Measurements from ENCODE around the gene SMAP2. TPM values are rescaled to one million over a fixed set of nuclear protein-coding genes. Genes with fewer than 3 reads are reported as not detected.
A peak's percentile ranks its signal among the peaks of the same experiment; 100 is the strongest.

SMAP2 gene
- total and polyA plus RNA-seq, 2 of the 4 experiments (the other 2 are of a cell fraction), result 30.1 to 31.0 TPM

- no peak overlapping the region for H4K5ac ChIP-seq (ENCODE audit: low read depth, low read length)
- H3K36me3 ChIP-seq (ENCODE audit: control insufficient read depth, insufficient read depth, low read length), result no peaks in the 10 kb centered on the region
- H3K4me2 ChIP-seq (ENCODE audit: low read depth, low read length), result no peak overlapping the region
- H3K9me1 ChIP-seq (ENCODE audit: insufficient read depth, low read length), result peaks cover 7% of the 10 kb centered on the region; the same call in 1 of the 2 replicates
- H2BK15ac ChIP-seq (ENCODE audit: low read depth, low read length), result no peak overlapping the region
- H2AFZ ChIP-seq (replicated peaks; ENCODE audit: low read length, poor library complexity), result no peak overlapping the region
- H3K79me1 ChIP-seq (ENCODE audit: low read depth in 1 of 2, low read length in 2 of 2), result peaks cover 14 to 57% of the 10 kb centered on the region in 2 experiments
- ATAC-seq (ENCODE audit: low read depth), result no peak
- H3K4me1 ChIP-seq (ENCODE audit: control insufficient read depth, insufficient read depth, low read length), result peaks cover 7% of the 10 kb centered on the region; the same call in 1 of the 2 replicates
- H3K4me3 ChIP-seq (ENCODE audit: insufficient read depth, low read depth, low read length), result no peak overlapping the region
- no peak overlapping the region for H2AK5ac ChIP-seq (ENCODE audit: low read depth, low read length)
- peak overlapping the region; percentile 8; the same call in 1 of the 2 replicates for H2BK120ac ChIP-seq (ENCODE audit: low read depth, low read length)
- H4K91ac ChIP-seq (ENCODE audit: insufficient read depth, low read depth, low read length), result no peak overlapping the region
- dilution Hi-C loops (cut with HindIII; ENCODE audit: low sequenced_read_pairs, unreplicated experiment), result no loop called here
- DNase-seq, result no peak
- intact Hi-C loops (cut with micrococcal nuclease), result no loop called here
- peak overlapping the region; percentile 11 for H3K14ac ChIP-seq (replicated peaks; ENCODE audit: low read depth, low read length)
- H4K8ac ChIP-seq (ENCODE audit: low read depth in 2 of 2, low read length in 2 of 2), result peak overlapping the region in 1 of 2 experiments; percentile 3; a peak in 1 of 4 replicates
- no CpG with 5 or more reads among the region's 1 CpG for WGBS, 2 experiments (ENCODE audit: extremely low coverage in 2 of 2, insufficient read length in 1 of 2)
- H3K27ac ChIP-seq (ENCODE audit: insufficient read depth, low read length), result no peak overlapping the region
- no peak overlapping the region for H3K18ac ChIP-seq (ENCODE audit: low read depth, low read length)
- no peak overlapping the region for H3K4ac ChIP-seq (ENCODE audit: low read depth, low read length)
- no TSS peak for BruUV-seq (replicated peaks)
- H3K56ac ChIP-seq (ENCODE audit: extremely low read depth, insufficient read depth, low read length), result no peak overlapping the region; the same call in 1 of the 2 replicates
- H4K20me1 ChIP-seq (ENCODE audit: insufficient read depth, low read length), result no peaks in the 10 kb centered on the region
- H3K9ac ChIP-seq (ENCODE audit: low read depth, low read length), result no peak overlapping the region
- in situ Hi-C loops (cut with MboI; ENCODE audit: low sequenced_read_pairs), result no loop called here
- TF ChIP-seq MAZ (IDR thresholded peaks at IDR 0.05; ENCODE audit: borderline replicate concordance, low read depth, low read length) (no peak), POLR2A (IDR thresholded peaks at IDR 0.05; ENCODE audit: low read depth, low read length) (no peak)
- H2BK5ac ChIP-seq (ENCODE audit: low read depth, low read length, poor library complexity, severe bottlenecking), result peak overlapping the region; percentile 13
- H3K23ac ChIP-seq (ENCODE audit: low read depth, low read length), result peak overlapping the region; percentile 59; the same call in 1 of the 2 replicates
- CTCF ChIA-PET, result no interaction called here
- no peak overlapping the region for H2AK9ac ChIP-seq (replicated peaks; ENCODE audit: low read depth, low read length, poor library complexity)
- POLR2A ChIA-PET (ENCODE audit: unreplicated experiment), result no interaction called here
- H3K27me3 ChIP-seq (ENCODE audit: control insufficient read depth, insufficient read depth, low read length), result no peaks in the 10 kb centered on the region
- no peak overlapping the region for H2BK20ac ChIP-seq (ENCODE audit: low read depth, low read length)
- H3K9me3 ChIP-seq (ENCODE audit: control insufficient read depth, insufficient read depth, low read length), result no peaks in the 10 kb centered on the region
Observed at GRCh38 chr1:40377512-40377911, 4.0 kb downstream of the SMAP2 start.

Measured in IMR-90 (cell line).